Kidney (tissue), 14 donors: ENCODE results near the gene MAPK10. TPM values are rescaled to one million over a fixed set of nuclear protein-coding genes. Genes with fewer than 3 reads are reported as not detected.

Experiments used
- DNase-seq, 5 donors: peaks; one replicate each; pipeline ENCODE4 v3.0.0-alpha.2; 2013 to 2020
- FAIRE-seq: peaks from 2 replicates; lab custom pipeline; 2012; peaks lifted over from hg19 to GRCh38; lab: Jason Lieb, UNC
- H3K27ac ChIP-seq, 2 donors: one replicate each; pipeline ENCODE4 v1.7.0; 2013; ENCODE audit warnings: low read depth in 2 of 2, low read length in 2 of 2, inconsistent platforms in 1 of 2
- H3K27me3 ChIP-seq: one replicate; pipeline ENCODE4 v1.7.1; 2013; ENCODE audit warnings: low read length, inconsistent platforms; ENCODE audit not compliant: control insufficient read depth, insufficient read depth
- H3K36me3 ChIP-seq, 3 donors: one replicate each; pipeline versions ENCODE4 v1.7.0 to v1.7.1; 2013; ENCODE audit warnings: low read length in 3 of 3, control low read depth in 1 of 3, inconsistent platforms in 1 of 3; ENCODE audit not compliant: insufficient read depth in 3 of 3, control insufficient read depth in 2 of 3
- H3K4me1 ChIP-seq, 3 donors: one replicate each; pipeline versions ENCODE4 v1.7.0 to v1.7.1; 2013; ENCODE audit warnings: low read length in 3 of 3, inconsistent platforms in 1 of 3, low read depth in 1 of 3; ENCODE audit not compliant: control insufficient read depth in 2 of 3, insufficient read depth in 2 of 3
- H3K4me3 ChIP-seq, 3 donors: one replicate each; pipeline versions ENCODE4 v1.7.0 to v1.8.1; 2013; ENCODE audit warnings: low read length in 3 of 3, control low read depth in 1 of 3, inconsistent platforms in 1 of 3
- H3K9ac ChIP-seq, 3 donors: one replicate each; pipeline versions ENCODE4 v1.7.0 to v1.7.1; 2013; ENCODE audit warnings: low read length in 3 of 3, control low read depth in 1 of 3, inconsistent platforms in 1 of 3
- H3K9me3 ChIP-seq, 3 donors: one replicate each; pipeline versions ENCODE4 v1.7.0 to v1.7.1; 2013; ENCODE audit warnings: low read length in 3 of 3, control low read depth in 1 of 3, inconsistent platforms in 1 of 3; ENCODE audit not compliant: control insufficient read depth in 2 of 3, insufficient read depth in 1 of 3
- CTCF ChIP-seq: IDR thresholded peaks from 3 replicates; pipeline ENCODE4 v1.5.1; 2012; ENCODE audit warnings: mild to moderate bottlenecking, moderate library complexity, borderline replicate concordance; ENCODE audit not compliant: insufficient read depth; ENCODE audit errors: extremely low read depth
- intact Hi-C: fragments of 100-400 bp; cut with DNase I; formaldehyde crosslinking; loops from one replicate; pipeline ENCODE4 v1.11.1; 2022
- polyA plus RNA-seq: library from polyadenylated mRNA; stranded (reverse); fragments of 350-450 nt; fragmentation: Illumina TruSeq; extraction: RNeasy Lipid Tissue Mini Kit (QIAGEN cat#74804); gene quantifications from one replicate; pipeline ENCODE4 v1.2.3, GENCODE V29; 2014; ENCODE audit warnings: low read depth, low replicate concordance; ENCODE audit not compliant: insufficient read depth
- total RNA-seq: library from RNA; stranded (reverse); fragmentation: NEBNext Ultra II Directional; extraction: Animal tissue kit (Norgen Biotek cat#: 25700); gene quantifications from one replicate; pipeline ENCODE4 v1.2.1, GENCODE V29; 2021
- donor health status: control.
- donor health status: control.
- donor health status: control.
- donor health status: control.
- donor health status: control.
- donor health status: DM: yes; HTN: yes; CAD: no.
- donor health status: Normal renal cell carcinoma (clear cell type).

MAPK10 gene
- total and polyA plus RNA-seq, 2 donors from 2014 or later = 27.6 to 54.5 TPM

GRCh38 chr4:86247906-86248305 is 111.9 kb downstream of the MAPK10 start:
- H3K27me3 ChIP-seq = no peaks in the 10 kb centered on the region
- H3K36me3 ChIP-seq = no peaks in the 10 kb centered on the region
- no peak for TF ChIP-seq CTCF
- intact Hi-C loops = no loop called here
- H3K4me1 ChIP-seq = no peaks in the 10 kb centered on the region
- FAIRE-seq (no peak), DNase-seq (no peak)
- H3K27ac ChIP-seq = no peak overlapping the region
- no peak overlapping the region for H3K9ac ChIP-seq
- no peak overlapping the region for H3K4me3 ChIP-seq
- H3K9me3 ChIP-seq = peaks cover 0 to 3% (median 0%) of the 10 kb centered on the region in 3 donors

DNA sequence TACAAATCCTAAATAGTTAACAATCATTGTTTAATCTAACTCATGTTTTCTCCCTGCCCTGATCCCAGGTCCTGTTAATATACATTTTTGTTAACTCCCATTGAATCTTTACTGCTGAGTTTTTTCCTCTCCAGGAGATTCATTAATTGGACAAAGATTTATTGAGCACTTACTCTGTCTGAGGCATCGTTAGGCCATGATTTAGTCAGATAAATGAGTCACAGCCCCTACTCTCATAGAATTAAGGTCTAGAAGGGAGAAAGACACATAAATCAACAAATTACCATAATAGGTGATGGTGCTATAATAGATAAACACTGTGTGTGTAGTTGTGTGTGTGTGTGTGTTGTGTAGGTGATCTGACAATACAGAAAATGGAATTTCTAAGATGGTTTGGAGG is 112.5 kb downstream of the MAPK10 start:
- H3K4me1 ChIP-seq = no peaks in the 10 kb centered on the region
- no peak for DNase-seq
- H3K27ac ChIP-seq = no peak overlapping the region
- intact Hi-C loops = no loop called here
- no peak overlapping the region for H3K4me3 ChIP-seq
- H3K9me3 ChIP-seq = peaks cover 0 to 3% (median 0%) of the 10 kb centered on the region in 3 donors
- no peak for FAIRE-seq
- no peaks in the 10 kb centered on the region for H3K36me3 ChIP-seq
- H3K27me3 ChIP-seq = no peaks in the 10 kb centered on the region
- no peak overlapping the region for H3K9ac ChIP-seq
- TF ChIP-seq CTCF = no peak

- H3K4me1 ChIP-seq = no peaks in the 10 kb centered on the region
- H3K27me3 ChIP-seq = no peaks in the 10 kb centered on the region
- H3K9me3 ChIP-seq = peaks cover 0 to 3% (median 3%) of the 10 kb centered on the region in 3 donors
- FAIRE-seq (no peak), DNase-seq (no peak)
- H3K36me3 ChIP-seq = no peaks in the 10 kb centered on the region
- H3K27ac ChIP-seq = no peak overlapping the region
- H3K4me3 ChIP-seq = no peak overlapping the region
- no peak for TF ChIP-seq CTCF
- H3K9ac ChIP-seq = no peak overlapping the region
- intact Hi-C loops = no loop called here
Measured at GRCh38 chr4:86243750-86244149, 116.1 kb downstream of the MAPK10 start.

GRCh38 chr4:86242677-86243076 is 117.2 kb downstream of the MAPK10 start:
- no peaks in the 10 kb centered on the region for H3K4me1 ChIP-seq
- no peak overlapping the region for H3K27ac ChIP-seq
- no peak for FAIRE-seq
- H3K9me3 ChIP-seq = peaks cover 0 to 3% (median 3%) of the 10 kb centered on the region in 3 donors
- intact Hi-C loops = no loop called here
- TF ChIP-seq CTCF = no peak
- no peak for DNase-seq
- no peak overlapping the region for H3K4me3 ChIP-seq
- H3K36me3 ChIP-seq = no peaks in the 10 kb centered on the region
- no peak overlapping the region for H3K9ac ChIP-seq
- H3K27me3 ChIP-seq = no peaks in the 10 kb centered on the region
